Stomach (tissue), 9 donors: ENCODE results near the gene EPS8L2. TPM values are rescaled to one million over a fixed set of nuclear protein-coding genes. Genes with fewer than 3 reads are reported as not detected.

Experiments
- DNase-seq, 2 donors: peaks; one replicate each; pipeline versions ENCODE4 v3.0.0 to v3.0.0-alpha.2; 2013 to 2019
- H3K27ac ChIP-seq, 5 donors: fragments of 200-600 bp in 4 of 5; sonication (generic) in 4 of 5; one replicate each; pipeline ENCODE4 v1.5.1; 2013 to 2019; ENCODE audit warnings: mild to moderate bottlenecking in 1 of 5, moderate library complexity in 1 of 5
- H3K27me3 ChIP-seq, 3 donors: fragments of 200-600 bp; sonication (generic); one replicate each; pipeline ENCODE4 v1.5.1; 2017 to 2019; ENCODE audit warnings: mixed run types in 1 of 3
- H3K36me3 ChIP-seq, 4 donors: fragments of 200-600 bp; sonication (generic); 1 replicate in 3 of 4; 2 replicates in 1 of 4; pipeline ENCODE4 v1.5.1; 2016 to 2019
- H3K4me1 ChIP-seq, 4 donors: fragments of 200-600 bp; sonication (generic); one replicate each; pipeline ENCODE4 v1.5.1; 2016 to 2019
- H3K4me3 ChIP-seq, 4 donors: fragments of 200-600 bp; sonication (generic) in 3 of 4; one replicate each; pipeline ENCODE4 v1.5.1; 2016 to 2019; ENCODE audit warnings: mild to moderate bottlenecking in 1 of 4
- H3K9me3 ChIP-seq, 4 donors: fragments of 200-600 bp; sonication (generic); one replicate each; pipeline ENCODE4 v1.5.1; 2016 to 2019
- CTCF ChIP-seq, 7 experiments: fragments of 450-650 bp in 4 of 7; fragments of 200-600 bp in 3 of 7; sonication (generic) in 3 of 7; IDR thresholded peaks; one replicate each; pipeline ENCODE4 v1.5.1; 2016 to 2019; ENCODE audit warnings: antibody characterized with exemption in 7 of 7, control low read depth in 2 of 7, mild to moderate bottlenecking in 1 of 7
- EP300 ChIP-seq: sonication (generic); formaldehyde crosslinking; IDR thresholded peaks from one replicate; pipeline ENCODE4 v1.6.1; 2017; ENCODE audit warnings: antibody characterized with exemption
- POLR2A ChIP-seq, 4 donors: fragments of 450-650 bp; IDR thresholded peaks; one replicate each; pipeline ENCODE4 v1.6.1; 2016; ENCODE audit warnings: antibody characterized with exemption in 4 of 4, control low read depth in 2 of 4, mild to moderate bottlenecking in 1 of 4, moderate library complexity in 1 of 4
- POLR2AphosphoS5 ChIP-seq, 3 donors: sonication (generic); formaldehyde crosslinking; IDR thresholded peaks; one replicate each; pipeline ENCODE4 v1.6.1; 2016; ENCODE audit warnings: antibody characterized with exemption in 3 of 3
- WGBS, 5 donors: extraction: QIAGEN DNeasy Blood & Tissue Kit in 3 of 5; methylation state at CpG; one replicate each; pipeline versions ENCODE4 v1.1.5 to v1.1.7; 2013 to 2018; 5-methylcytosine and 5-hydroxymethylcytosine counted together
- intact Hi-C: fragments of 100-400 bp; cut with DNase I; formaldehyde crosslinking; loops from one replicate; pipeline ENCODE4 v1.15.1; 2023; ENCODE audit warnings: low total_unique reads
- polyA plus RNA-seq, 3 donors: library from polyadenylated mRNA; stranded (reverse); fragments of 200-250 nt; gene quantifications; one replicate each; pipeline ENCODE4 v1.2.3, GENCODE V29; 2013
- total RNA-seq, 5 donors: library from RNA; depleted of rRNA; stranded (reverse); fragments of >200 nt; gene quantifications; one replicate each; pipeline versions ENCODE4 v1.1.0 to v1.2.3, GENCODE V29; 2014 to 2016
- donor health status: healthy with polysubstance abuse.
- donor health status: Bipolar disorder and iron deficiency.
- donor health status: healthy.

EPS8L2 gene
- total and polyA plus RNA-seq, 8 donors = 45.0 to 617 (median 180) TPM

- peaks cover 30 to 94% (median 75%) of the 10 kb centered on the region in 4 donors for H3K36me3 ChIP-seq
- WGBS, 5 donors = 90 to 97% (median 92%) methylated on average over 10 to 32 of the region's 32 CpGs
- no peaks in the 10 kb centered on the region for H3K9me3 ChIP-seq
- no peak for DNase-seq
- peaks cover 12 to 36% (median 20%) of the 10 kb centered on the region in 4 donors for H3K4me1 ChIP-seq
- H3K4me3 ChIP-seq = no peak overlapping the region
- intact Hi-C loops = no loop called here
- TF ChIP-seq CTCF (IDR thresholded peaks at IDR 0.05) = no peak
- no peak for TF ChIP-seq POLR2AphosphoS5 (IDR thresholded peaks at IDR 0.05)
- no peak for TF ChIP-seq POLR2A (IDR thresholded peaks at IDR 0.05)
- no peak for TF ChIP-seq EP300
- H3K27ac ChIP-seq = no peak overlapping the region
- no peaks in the 10 kb centered on the region for H3K27me3 ChIP-seq
Measured at GRCh38 chr11:770642-771616, 64.9 kb downstream of the EPS8L2 start.

- DNase-seq = no peak
- 84 to 90% (median 88%) methylated on average over 10 to 15 of the region's 15 CpGs for WGBS, 5 donors
- H3K4me1 ChIP-seq = peaks cover 20 to 44% (median 28%) of the 10 kb centered on the region in 4 donors
- H3K9me3 ChIP-seq = no peaks in the 10 kb centered on the region
- no peak for TF ChIP-seq CTCF (IDR thresholded peaks at IDR 0.05)
- TF ChIP-seq POLR2AphosphoS5 (IDR thresholded peaks at IDR 0.05) = no peak
- TF ChIP-seq EP300 = no peak
- TF ChIP-seq POLR2A (IDR thresholded peaks at IDR 0.05) = no peak
- no peak overlapping the region for H3K27ac ChIP-seq
- intact Hi-C loops = no loop called here
- H3K27me3 ChIP-seq = no peaks in the 10 kb centered on the region
- H3K36me3 ChIP-seq = peaks cover 30 to 87% (median 67%) of the 10 kb centered on the region in 4 donors
- H3K4me3 ChIP-seq = no peak overlapping the region
Measured at GRCh38 chr11:771617-772204, 65.7 kb downstream of the EPS8L2 start.

DNA sequence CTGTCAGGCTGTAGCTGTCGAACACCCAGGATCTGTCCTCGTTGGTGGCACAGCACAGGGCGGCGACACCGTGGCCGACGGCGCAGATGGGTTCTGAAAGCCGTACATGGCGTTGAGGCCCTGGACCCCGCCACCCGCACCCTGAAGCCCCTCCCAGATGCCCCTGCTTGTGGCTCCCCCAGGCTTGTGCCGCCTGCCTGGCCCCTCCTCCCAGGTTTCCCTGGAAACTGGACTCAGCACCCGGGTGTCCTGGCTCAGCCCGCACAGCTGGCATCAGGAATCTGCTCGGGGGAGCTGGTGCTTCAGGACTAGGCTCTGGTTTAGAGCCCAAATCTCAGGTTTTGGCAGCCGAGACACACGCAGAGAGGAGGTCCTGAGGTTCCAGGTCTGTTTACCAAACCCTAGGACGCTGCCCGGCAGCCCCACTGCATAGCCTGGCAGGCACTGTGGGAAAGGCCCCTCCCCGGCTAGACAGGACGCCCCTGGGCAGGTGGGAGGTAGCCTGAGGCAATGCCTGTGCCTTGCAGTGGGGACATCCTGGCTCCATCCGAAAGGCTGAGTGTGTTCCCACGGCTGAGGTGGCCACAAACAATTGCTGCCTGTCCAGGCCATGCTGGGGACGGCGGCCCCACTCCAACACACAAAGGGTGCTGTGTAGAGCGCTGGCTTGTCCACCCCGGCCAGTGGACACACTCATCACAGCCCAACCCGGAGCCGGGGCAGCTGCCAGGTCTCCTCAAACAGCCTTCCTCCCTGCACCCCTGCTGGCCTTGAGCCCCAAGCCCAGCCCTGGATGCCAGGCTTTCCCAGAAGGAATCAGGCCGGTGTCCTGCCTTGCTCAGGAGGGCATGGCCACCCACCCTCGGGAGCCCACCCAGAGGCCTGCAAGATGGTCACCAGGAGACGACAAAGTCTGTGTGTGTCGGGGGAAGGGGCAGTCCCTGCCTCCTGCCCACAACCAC is 66.7 kb downstream of the EPS8L2 start:
- Histone ChIP-seq H3K36me3 (peaks cover 30 to 77% (median 57%) of the 10 kb centered on the region in 4 donors), H3K27me3 (no peaks in the 10 kb centered on the region), H3K4me1 (peaks cover 20 to 46% (median 32%) of the 10 kb centered on the region in 4 donors), H3K27ac (no peak overlapping the region), H3K4me3 (no peak overlapping the region), H3K9me3 (no peaks in the 10 kb centered on the region)
- no peak for TF ChIP-seq EP300
- TF ChIP-seq POLR2A (IDR thresholded peaks at IDR 0.05) = no peak
- TF ChIP-seq POLR2AphosphoS5 (IDR thresholded peaks at IDR 0.05) = no peak
- TF ChIP-seq CTCF (IDR thresholded peaks at IDR 0.05) = no peak
- WGBS, 5 donors = 78 to 90% (median 81%) methylated on average over 13 to 34 of the region's 34 CpGs
- intact Hi-C loops = no loop called here
- no peak for DNase-seq

DNA sequence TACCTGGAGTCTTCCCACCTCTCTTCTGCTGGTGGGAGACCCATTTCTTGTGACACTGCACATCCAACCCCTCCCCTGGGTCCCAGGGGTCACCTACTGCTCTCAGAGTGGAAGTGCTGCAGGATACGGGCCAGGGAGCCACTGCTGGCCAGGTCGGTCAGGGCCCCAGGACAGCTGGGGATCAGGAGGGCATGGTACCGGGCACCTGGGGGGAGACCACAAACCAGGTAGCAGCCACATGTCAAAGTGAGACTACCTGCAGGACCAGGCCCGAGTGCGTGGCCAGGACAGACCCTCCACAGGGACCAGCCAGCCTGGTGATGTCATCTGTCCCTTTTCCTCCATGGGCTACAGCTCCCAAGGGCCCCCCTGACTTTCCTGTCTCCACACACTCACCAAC is 67.4 kb downstream of the EPS8L2 start:
- no peak for TF ChIP-seq POLR2AphosphoS5 (IDR thresholded peaks at IDR 0.05)
- no peak for TF ChIP-seq POLR2A (IDR thresholded peaks at IDR 0.05)
- TF ChIP-seq EP300 = no peak
- Histone ChIP-seq H3K4me1 (peaks cover 27 to 54% (median 39%) of the 10 kb centered on the region in 4 donors), H3K27me3 (no peaks in the 10 kb centered on the region), H3K9me3 (no peaks in the 10 kb centered on the region), H3K36me3 (peaks cover 30 to 70% (median 56%) of the 10 kb centered on the region in 4 donors), H3K4me3 (no peak overlapping the region), H3K27ac (no peak overlapping the region)
- WGBS, 5 donors = 88 to 100% (median 89%) methylated on average over 3 to 5 of the region's 5 CpGs
- intact Hi-C loops = no loop called here
- DNase-seq = no peak
